Loucy (cell line): ENCODE results near the gene A2M.

Source experiments
- H2AFZ ChIP-seq: fragments of 200-600 bp; sonication (generic); 2 replicates; pipeline ENCODE4 v1.6.0; 2016; ENCODE audit warnings: antibody characterized with exemption, mild to moderate bottlenecking, low read length, moderate library complexity
- H3F3A ChIP-seq: fragments of 200-600 bp; 2 replicates; pipeline ENCODE4 v1.6.0; 2016; ENCODE audit warnings: antibody characterized with exemption, low read depth, mild to moderate bottlenecking
- H3K27me3 ChIP-seq: fragments of 200-600 bp; sonication (generic); 2 replicates; pipeline ENCODE4 v1.6.1; 2014; ENCODE audit warnings: low read length, mild to moderate bottlenecking; ENCODE audit not compliant: insufficient read depth, poor library complexity, severe bottlenecking
- H3K36me3 ChIP-seq: fragments of 200-600 bp; sonication (generic); 2 replicates; pipeline ENCODE4 v1.6.1; 2016; ENCODE audit warnings: low read length; ENCODE audit not compliant: insufficient read depth
- H3K4me1 ChIP-seq: fragments of 200-600 bp; sonication (generic); 2 replicates; pipeline ENCODE4 v1.5.1; 2014; ENCODE audit warnings: low read length, mild to moderate bottlenecking; ENCODE audit not compliant: insufficient read depth, poor library complexity, severe bottlenecking
- H3K4me2 ChIP-seq: fragments of 200-600 bp; sonication (generic); 2 replicates; pipeline ENCODE4 v1.6.0; 2014; ENCODE audit warnings: antibody characterized with exemption, low read length, low read depth, mild to moderate bottlenecking; ENCODE audit not compliant: poor library complexity, severe bottlenecking
- H3K4me3 ChIP-seq: fragments of 200-600 bp; sonication (generic); 2 replicates; pipeline ENCODE4 v1.5.1; 2014; ENCODE audit warnings: low read length, mild to moderate bottlenecking, mixed read lengths; ENCODE audit not compliant: poor library complexity, severe bottlenecking
- H3K79me2 ChIP-seq: fragments of 200-600 bp; sonication (generic); 2 replicates; pipeline ENCODE4 v1.6.1; 2014; ENCODE audit warnings: low read length; ENCODE audit not compliant: insufficient read depth
- H3K9ac ChIP-seq: fragments of 200-600 bp; sonication (generic); 2 replicates; pipeline ENCODE4 v1.6.0; 2014; ENCODE audit warnings: mild to moderate bottlenecking, low read depth, low read length, moderate library complexity; ENCODE audit not compliant: poor library complexity, severe bottlenecking
- H3K9me2 ChIP-seq: fragments of 200-600 bp; sonication (generic); replicated peaks from 2 replicates; pipeline ENCODE4 v1.6.1; 2016; ENCODE audit warnings: low read depth, low read length, mixed read lengths
- H3K9me3 ChIP-seq: fragments of 200-600 bp; sonication (generic); 2 replicates; pipeline ENCODE4 v1.6.1; 2014; ENCODE audit warnings: mild to moderate bottlenecking, antibody characterized with exemption, low read length, low read depth; ENCODE audit not compliant: insufficient read depth
- H4K20me1 ChIP-seq: fragments of 200-600 bp; sonication (generic); 2 replicates; pipeline ENCODE4 v1.6.0; 2014; ENCODE audit warnings: antibody characterized with exemption, low read length, mild to moderate bottlenecking; ENCODE audit not compliant: insufficient read depth, poor library complexity, severe bottlenecking
- CTCF ChIP-seq: fragments of 200-600 bp; sonication (generic); conservative IDR thresholded peaks from 2 replicates; pipeline ENCODE4 v1.5.1; 2014; ENCODE audit warnings: mild to moderate bottlenecking, antibody characterized with exemption, low read length
- EZH2phosphoT487 ChIP-seq: fragments of 200-600 bp; IDR thresholded peaks from 2 replicates; pipeline ENCODE4 v1.6.1; 2018; ENCODE audit warnings: antibody characterized with exemption, mild to moderate bottlenecking, moderate library complexity, borderline replicate concordance

A2M gene

GRCh38 chr12:9033265-9033887, 82.3 kb downstream of the A2M start:
- H3K9me3 ChIP-seq: no peaks in the 10 kb centered on the region
- no peak overlapping the region for H3K4me2 ChIP-seq
- TF ChIP-seq CTCF: no peak
- TF ChIP-seq EZH2phosphoT487: no peak

GRCh38 chr12:9032202-9032964, 83.3 kb downstream of the A2M start:
- Histone ChIP-seq H3K9ac (no peak overlapping the region), H3K36me3 (no peaks in the 10 kb centered on the region), H2AFZ (no peak overlapping the region), H3K4me1 (peaks cover 10% of the 10 kb centered on the region), H3K27me3 (no peaks in the 10 kb centered on the region), H3F3A (no peaks in the 10 kb centered on the region), H3K4me2 (no peak overlapping the region), H3K79me2 (no peaks in the 10 kb centered on the region), H3K9me3 (no peaks in the 10 kb centered on the region), H3K9me2 (no peaks in the 10 kb centered on the region), H4K20me1 (no peaks in the 10 kb centered on the region), H3K4me3 (no peak overlapping the region)
- TF ChIP-seq CTCF (peak; percentile 25), EZH2phosphoT487 (no peak)

More at GRCh38 chr12:9033265-9033887, 82.3 kb downstream of the A2M start:
- Histone ChIP-seq H3F3A (no peaks in the 10 kb centered on the region), H2AFZ (no peak overlapping the region), H3K4me3 (no peak overlapping the region), H3K9me2 (no peaks in the 10 kb centered on the region), H3K36me3 (no peaks in the 10 kb centered on the region), H3K27me3 (no peaks in the 10 kb centered on the region), H3K4me1 (peaks cover 6% of the 10 kb centered on the region), H4K20me1 (no peaks in the 10 kb centered on the region), H3K9ac (no peak overlapping the region), H3K79me2 (no peaks in the 10 kb centered on the region)

- Histone ChIP-seq H3F3A (no peaks in the 10 kb centered on the region), H3K4me2 (no peak overlapping the region), H3K79me2 (no peaks in the 10 kb centered on the region), H3K9me2 (no peaks in the 10 kb centered on the region), H3K27me3 (no peaks in the 10 kb centered on the region), H3K9me3 (no peaks in the 10 kb centered on the region), H3K36me3 (no peaks in the 10 kb centered on the region), H3K9ac (no peak overlapping the region), H3K4me3 (no peak overlapping the region), H2AFZ (no peak overlapping the region), H3K4me1 (peaks cover 26% of the 10 kb centered on the region), H4K20me1 (no peaks in the 10 kb centered on the region)
- TF ChIP-seq EZH2phosphoT487 (no peak), CTCF (no peak)
These were observed 84.9 kb downstream of the A2M start for GRCh38 chr12:9030776-9031175.
